ENCODE results near the gene PCYT1A.

Gene PCYT1A

GRCh38 chr3:196236223-196236622, 51.3 kb downstream of the PCYT1A start:
- H3K4me3 ChIP-seq (ENCODE audit: low read depth, low read length): no peak overlapping the region
- TF ChIP-seq CTCF (conservative IDR thresholded peaks at IDR 0.05; ENCODE audit: low read depth, low read length): no peak
- no peak for DNase-seq (ENCODE audit: low read depth)

- TF ChIP-seq CTCF (conservative IDR thresholded peaks at IDR 0.05; ENCODE audit: low read depth, low read length): no peak
- no peak overlapping the region for H3K4me3 ChIP-seq (ENCODE audit: low read depth, low read length)
- DNase-seq (ENCODE audit: low read depth): no peak
Measured at GRCh38 chr3:196235452-196236122, 51.9 kb downstream of the PCYT1A start.

GRCh38 chr3:196232882-196233251, 54.7 kb downstream of the PCYT1A start:
- no peak overlapping the region for H3K4me3 ChIP-seq (ENCODE audit: low read depth, low read length)
- DNase-seq (ENCODE audit: low read depth): no peak
- no peak for TF ChIP-seq CTCF (conservative IDR thresholded peaks at IDR 0.05; ENCODE audit: low read depth, low read length)

- DNase-seq (ENCODE audit: low read depth): no peak
- H3K4me3 ChIP-seq (ENCODE audit: low read depth, low read length): no peak overlapping the region
- TF ChIP-seq CTCF (conservative IDR thresholded peaks at IDR 0.05; ENCODE audit: low read depth, low read length): no peak
Measured at GRCh38 chr3:196232154-196232881, 55.2 kb downstream of the PCYT1A start.

GRCh38 chr3:196227629-196228493, 59.7 kb downstream of the PCYT1A start:
- no peak for TF ChIP-seq CTCF (conservative IDR thresholded peaks at IDR 0.05; ENCODE audit: low read depth, low read length)
- DNase-seq (ENCODE audit: low read depth): no peak
- no peak overlapping the region for H3K4me3 ChIP-seq (ENCODE audit: low read depth, low read length)

GRCh38 chr3:196227121-196227561, 60.4 kb downstream of the PCYT1A start:
- no peak for DNase-seq (ENCODE audit: low read depth)
- no peak overlapping the region for H3K4me3 ChIP-seq (ENCODE audit: low read depth, low read length)
- no peak for TF ChIP-seq CTCF (conservative IDR thresholded peaks at IDR 0.05; ENCODE audit: low read depth, low read length)
